HEK293 (cell line): ENCODE results near the gene PER1.

Experiments used
- ATF2 ChIP-seq: fragments of 450-650 bp; formaldehyde crosslinking; IDR thresholded peaks from 2 replicates; pipeline ENCODE4 v1.5.1; 2016; ENCODE audit warnings: missing biosample characterization, missing genetic modification characterization, low read depth
- KLF1 ChIP-seq: fragments of 450-650 bp; formaldehyde crosslinking; IDR thresholded peaks from 2 replicates; pipeline ENCODE4 v1.5.1; 2016; ENCODE audit warnings: missing biosample characterization, missing genetic modification characterization
- KLF7 ChIP-seq: fragments of 450-650 bp; formaldehyde crosslinking; IDR thresholded peaks from 2 replicates; pipeline ENCODE4 v1.5.1; 2016; ENCODE audit warnings: missing biosample characterization, missing genetic modification characterization, borderline replicate concordance
- KLF8 ChIP-seq: fragments of 450-650 bp; formaldehyde crosslinking; IDR thresholded peaks from 2 replicates; pipeline ENCODE4 v1.5.1; 2016; ENCODE audit warnings: missing biosample characterization, missing genetic modification characterization
- OVOL3 ChIP-seq: fragments of 450-650 bp; formaldehyde crosslinking; IDR thresholded peaks from 2 replicates; pipeline ENCODE4 v1.5.1; 2016; ENCODE audit warnings: missing biosample characterization, missing genetic modification characterization
- SCRT1 ChIP-seq: fragments of 450-650 bp; formaldehyde crosslinking; IDR thresholded peaks from 2 replicates; pipeline ENCODE4 v1.5.1; 2016; ENCODE audit warnings: missing biosample characterization, missing genetic modification characterization, borderline replicate concordance
- ZBTB11 ChIP-seq: fragments of 450-650 bp; formaldehyde crosslinking; conservative IDR thresholded peaks from 2 replicates; pipeline ENCODE4 v1.5.1; 2016; ENCODE audit warnings: low read depth, missing biosample characterization, missing genetic modification characterization
- ZBTB20 ChIP-seq: fragments of 450-650 bp; formaldehyde crosslinking; IDR thresholded peaks from 2 replicates; pipeline ENCODE4 v1.5.1; 2016; ENCODE audit warnings: missing biosample characterization, missing genetic modification characterization
- ZBTB26 ChIP-seq: fragments of 450-650 bp; formaldehyde crosslinking; optimal IDR thresholded peaks from 2 replicates; pipeline ENCODE3; 2016; ENCODE audit warnings: missing biosample characterization, mild to moderate bottlenecking, missing genetic modification characterization
- ZEB2 ChIP-seq: fragments of 450-650 bp; formaldehyde crosslinking; IDR thresholded peaks from 2 replicates; pipeline ENCODE4 v1.5.1; 2016; ENCODE audit warnings: missing biosample characterization, missing genetic modification characterization
- ZNF10 ChIP-seq: fragments of 450-650 bp; formaldehyde crosslinking; IDR thresholded peaks from 2 replicates; pipeline ENCODE4 v1.5.1; 2017; ENCODE audit warnings: missing biosample characterization, missing genetic modification characterization
- ZNF114 ChIP-seq: fragments of 450-650 bp; formaldehyde crosslinking; IDR thresholded peaks from 2 replicates; pipeline ENCODE4 v1.5.0; 2017; ENCODE audit warnings: missing biosample characterization, missing genetic modification characterization
- ZNF174 ChIP-seq: fragments of 450-650 bp; formaldehyde crosslinking; IDR thresholded peaks from 2 replicates; pipeline ENCODE4 v1.5.0; 2017; ENCODE audit warnings: missing biosample characterization, mild to moderate bottlenecking, missing genetic modification characterization
- ZNF18 ChIP-seq: fragments of 450-650 bp; formaldehyde crosslinking; IDR thresholded peaks from 2 replicates; pipeline ENCODE4 v1.5.1; 2016; ENCODE audit warnings: missing biosample characterization, missing genetic modification characterization
- ZNF202 ChIP-seq: fragments of 450-650 bp; formaldehyde crosslinking; IDR thresholded peaks from 2 replicates; pipeline ENCODE4 v1.5.1; 2016; ENCODE audit warnings: missing biosample characterization, missing genetic modification characterization, borderline replicate concordance
- ZNF211 ChIP-seq: fragments of 450-650 bp; formaldehyde crosslinking; IDR thresholded peaks from 2 replicates; pipeline ENCODE4 v1.5.1; 2016; ENCODE audit warnings: low read depth, missing biosample characterization, missing genetic modification characterization
- ZNF280D ChIP-seq: fragments of 450-650 bp; formaldehyde crosslinking; IDR thresholded peaks from 2 replicates; pipeline ENCODE4 v1.5.1; 2016; ENCODE audit warnings: missing biosample characterization, missing genetic modification characterization
- ZNF302 ChIP-seq: fragments of 450-650 bp; formaldehyde crosslinking; IDR thresholded peaks from 2 replicates; pipeline ENCODE4 v1.5.1; 2016; ENCODE audit warnings: missing biosample characterization, missing genetic modification characterization, low read depth
- ZNF341 ChIP-seq: fragments of 450-650 bp; formaldehyde crosslinking; IDR thresholded peaks from 2 replicates; pipeline ENCODE4; 2016; ENCODE audit warnings: low read depth, missing biosample characterization, missing genetic modification characterization
- ZNF37A ChIP-seq: fragments of 450-650 bp; IDR thresholded peaks from 2 replicates; pipeline ENCODE4 v1.5.1; 2018; ENCODE audit warnings: missing biosample characterization, missing genetic modification characterization
- ZNF423 ChIP-seq: fragments of 450-650 bp; formaldehyde crosslinking; IDR thresholded peaks from 2 replicates; pipeline ENCODE4 v1.5.1; 2016; ENCODE audit warnings: missing biosample characterization, missing genetic modification characterization
- ZNF449 ChIP-seq: fragments of 450-650 bp; formaldehyde crosslinking; IDR thresholded peaks from 2 replicates; pipeline ENCODE4 v1.5.1; 2017; ENCODE audit warnings: missing biosample characterization, mild to moderate bottlenecking, missing genetic modification characterization, moderate library complexity
- ZNF48 ChIP-seq: fragments of 450-650 bp; formaldehyde crosslinking; IDR thresholded peaks from 2 replicates; pipeline ENCODE4 v1.5.1; 2016; ENCODE audit warnings: missing biosample characterization, missing genetic modification characterization
- ZNF558 ChIP-seq: fragments of 450-650 bp; formaldehyde crosslinking; IDR thresholded peaks from 2 replicates; pipeline ENCODE4 v1.5.1; 2016; ENCODE audit warnings: missing biosample characterization, missing genetic modification characterization
- ZNF623 ChIP-seq: fragments of 450-650 bp; formaldehyde crosslinking; IDR thresholded peaks from 2 replicates; pipeline ENCODE4 v1.5.1; 2016; ENCODE audit warnings: missing biosample characterization, missing genetic modification characterization
- ZNF776 ChIP-seq: fragments of 450-650 bp; formaldehyde crosslinking; IDR thresholded peaks from 2 replicates; pipeline ENCODE4 v1.5.0; 2017; ENCODE audit warnings: missing biosample characterization, missing genetic modification characterization, borderline replicate concordance
- ZNF837 ChIP-seq: fragments of 450-650 bp; formaldehyde crosslinking; IDR thresholded peaks from 2 replicates; pipeline ENCODE4 v1.5.1; 2016; ENCODE audit warnings: missing biosample characterization, missing genetic modification characterization

Gene PER1

GRCh38 chr17:8185582-8186445, 33.6 kb upstream of the PER1 start (continued):
- no peak; the same call in 1 of the 2 replicates for TF ChIP-seq ZNF18 (tag by site-specific recombination)
- no peak for TF ChIP-seq SCRT1 (tag by site-specific recombination)
- TF ChIP-seq ATF2 (tag by site-specific recombination), result no peak
- TF ChIP-seq ZNF449 (tag by site-specific recombination), result no peak
- no peak for TF ChIP-seq KLF1 (tag by site-specific recombination)
- no peak for TF ChIP-seq ZNF558 (tag by site-specific recombination)
- no peak for TF ChIP-seq ZNF114 (tag by site-specific recombination)
- no peak for TF ChIP-seq ZNF10 (tag by site-specific recombination)
- TF ChIP-seq ZNF48 (tag by site-specific recombination), result no peak
- TF ChIP-seq ZNF202 (tag by site-specific recombination), result no peak
- TF ChIP-seq ZBTB20 (tag by site-specific recombination), result no peak
- TF ChIP-seq ZNF776, result no peak
- TF ChIP-seq OVOL3 (tag by site-specific recombination), result no peak
- peak; percentile 22; the same call in 1 of the 2 replicates for TF ChIP-seq ZEB2 (tag by site-specific recombination)
- TF ChIP-seq ZNF37A (tag by site-specific recombination), result no peak
- TF ChIP-seq ZNF174, result no peak
- 0 out of 2 replicates have a peak, but pooled peaks have one; percentile 5 for TF ChIP-seq ZNF341
- peak; percentile 49 for TF ChIP-seq KLF8 (tag by site-specific recombination)
- TF ChIP-seq KLF7 (tag by site-specific recombination), result peak; percentile 32; the same call in 1 of the 2 replicates
- TF ChIP-seq ZNF837 (tag by site-specific recombination), result no peak
- no peak for TF ChIP-seq ZNF280D
- TF ChIP-seq ZNF211 (tag by site-specific recombination), result no peak
- no peak for TF ChIP-seq ZNF423 (tag by site-specific recombination)
- TF ChIP-seq ZBTB11 (tag by site-specific recombination), result peak; percentile 15; the same call in 1 of the 2 replicates
- no peak; the same call in 1 of the 2 replicates for TF ChIP-seq ZNF623
- TF ChIP-seq ZNF302 (tag by site-specific recombination), result no peak
- TF ChIP-seq ZBTB26 (tag by site-specific recombination), result peak; percentile 36
